H1 (cell line): ENCODE measurements around the gene FRMD3. TPM values are rescaled to one million over a fixed set of nuclear protein-coding genes. Genes with fewer than 3 reads are reported as not detected.

Experiments
- CTCF ChIA-PET: fragments of 300-600 bp; sonication (Branson Sonifier 250); formaldehyde crosslinking; loops from one replicate; lab custom pipeline; 2021; ENCODE audit not compliant: partially characterized antibody; lab: Charles Lee
- POLR2A ChIA-PET: fragments of 300-600 bp; sonication (Branson Sonifier 250); formaldehyde crosslinking; loops from one replicate; lab custom pipeline; 2021; ENCODE audit warnings: inconsistent platforms; ENCODE audit not compliant: partially characterized antibody; lab: Charles Lee
- DNase-seq, 2 experiments: peaks; one replicate each; pipeline versions ENCODE4 v3.0.0 to v3.0.0-alpha.2; 2010 to 2022; ENCODE audit warnings: low spot score in 2 of 2, low read depth in 1 of 2, mixed read lengths in 1 of 2
- FAIRE-seq: peaks from 2 replicates; lab custom pipeline; 2011; peaks lifted over from hg19 to GRCh38; lab: Jason Lieb, UNC
- H2AFZ ChIP-seq: 2 replicates; pipeline ENCODE4 v1.8.1; 2012; ENCODE audit warnings: low read length, inconsistent platforms
- H2AK5ac ChIP-seq: 2 replicates; pipeline ENCODE4 v1.6.1; 2013; ENCODE audit warnings: low read depth, low read length
- H2BK120ac ChIP-seq: replicated peaks from 2 replicates; pipeline ENCODE3; 2013; ENCODE audit warnings: low read depth, low read length, inconsistent platforms
- H2BK12ac ChIP-seq: 2 replicates; pipeline ENCODE4 v1.6.1; 2013; ENCODE audit warnings: low read depth, low read length
- H2BK15ac ChIP-seq: 2 replicates; pipeline ENCODE4 v1.6.1; 2013; ENCODE audit warnings: low read length
- H2BK20ac ChIP-seq: 2 replicates; pipeline ENCODE4 v1.6.1; 2013; ENCODE audit warnings: low read length
- H2BK5ac ChIP-seq: 2 replicates; pipeline ENCODE4 v1.6.1; 2013; ENCODE audit warnings: low read depth, low read length
- H3K14ac ChIP-seq: 2 replicates; pipeline ENCODE4 v1.6.1; 2013; ENCODE audit warnings: inconsistent platforms; ENCODE audit not compliant: insufficient read length
- H3K18ac ChIP-seq: 2 replicates; pipeline ENCODE4 v1.6.1; 2013; ENCODE audit warnings: low read length; ENCODE audit errors: extremely low read depth
- H3K23ac ChIP-seq: 2 replicates; pipeline ENCODE4 v1.6.1; 2013; ENCODE audit warnings: inconsistent platforms; ENCODE audit not compliant: insufficient read length
- H3K23me2 ChIP-seq: 2 replicates; pipeline ENCODE4 v1.6.1; 2013; ENCODE audit warnings: low read depth, low read length
- H3K27ac ChIP-seq: 2 replicates; pipeline ENCODE4 v1.6.1; 2011; ENCODE audit warnings: low read depth, low read length, inconsistent platforms
- H3K27me3 ChIP-seq, 4 experiments: replicated peaks in 1 of 4; 1 replicate in 1 of 4; 2 replicates in 3 of 4; pipeline versions ENCODE4 v1.6.1 to v1.8.1; 2011 to 2013; ENCODE audit warnings: low read length in 3 of 4, mild to moderate bottlenecking in 3 of 4, inconsistent platforms in 2 of 4, mixed read lengths in 2 of 4, moderate library complexity in 1 of 4; ENCODE audit not compliant: control insufficient read depth in 3 of 4, insufficient read depth in 3 of 4; ENCODE audit errors: extremely low read depth in 1 of 4
- H3K36me3 ChIP-seq, 4 experiments: 2 replicates each; pipeline versions ENCODE4 v1.6.1 to v1.8.1; 2011 to 2013; ENCODE audit warnings: mild to moderate bottlenecking in 4 of 4, low read length in 3 of 4, moderate library complexity in 2 of 4, control low read depth in 1 of 4, inconsistent platforms in 1 of 4; ENCODE audit not compliant: insufficient read depth in 4 of 4, control insufficient read depth in 2 of 4
- H3K4ac ChIP-seq: replicated peaks from 2 replicates; pipeline ENCODE3; 2013; ENCODE audit warnings: low read length, low read depth, mixed read lengths, inconsistent platforms; ENCODE audit not compliant: insufficient read length
- H3K4me1 ChIP-seq, 4 experiments: replicated peaks in 1 of 4; 1 replicate in 1 of 4; 2 replicates in 3 of 4; pipeline versions ENCODE4 v1.6.1 to v1.8.1; 2011 to 2013; ENCODE audit warnings: low read length in 3 of 4, inconsistent platforms in 2 of 4, mixed read lengths in 1 of 4; ENCODE audit not compliant: insufficient read depth in 4 of 4, control insufficient read depth in 3 of 4
- H3K4me2 ChIP-seq, 2 experiments: 2 replicates each; pipeline versions ENCODE4 v1.6.1 to v1.8.1; 2011 to 2013; ENCODE audit warnings: low read depth in 2 of 2, low read length in 2 of 2, control low read depth in 1 of 2, inconsistent platforms in 1 of 2, mild to moderate bottlenecking in 1 of 2; ENCODE audit not compliant: insufficient read depth in 1 of 2
- H3K4me3 ChIP-seq, 4 experiments: fragments of 200-600, 300-600 bp in 1 of 4; sonication (generic), shearing (Covaris generic), sonication (Bioruptor Twin) in 1 of 4; 2 replicates each; pipeline versions ENCODE4 v1.5.1 to v1.8.1; 2011 to 2016; ENCODE audit warnings: low read length in 4 of 4, low read depth in 3 of 4, control low read depth in 2 of 4, inconsistent platforms in 2 of 4, mild to moderate bottlenecking in 2 of 4, mixed read lengths in 1 of 4, moderate library complexity in 1 of 4; ENCODE audit not compliant: insufficient read depth in 2 of 4; ENCODE audit errors: extremely low read depth in 1 of 4
- H3K56ac ChIP-seq: replicated peaks from 2 replicates; pipeline ENCODE3; 2013; ENCODE audit warnings: low read depth, mild to moderate bottlenecking, mixed read lengths, low read length, inconsistent platforms; ENCODE audit not compliant: insufficient read length
- H3K79me1 ChIP-seq: 2 replicates; pipeline ENCODE4 v1.6.1; 2013; ENCODE audit warnings: low read depth, low read length, control low read depth
- H3K79me2 ChIP-seq, 2 experiments: 2 replicates each; pipeline versions ENCODE4 v1.6.1 to v1.8.1; 2012 to 2013; ENCODE audit warnings: low read length in 2 of 2, mild to moderate bottlenecking in 2 of 2, inconsistent platforms in 1 of 2; ENCODE audit not compliant: insufficient read depth in 2 of 2, control insufficient read depth in 1 of 2
- H3K9ac ChIP-seq, 4 experiments: replicated peaks in 1 of 4; 1 replicate in 1 of 4; 2 replicates in 3 of 4; pipeline versions ENCODE4 v1.6.1 to v1.8.1; 2011 to 2013; ENCODE audit warnings: low read depth in 3 of 4, low read length in 3 of 4, control low read depth in 2 of 4, mild to moderate bottlenecking in 2 of 4, moderate library complexity in 2 of 4, inconsistent platforms in 1 of 4; ENCODE audit errors: extremely low read depth in 1 of 4
- H3K9me3 ChIP-seq, 2 experiments: 2 replicates each; pipeline versions ENCODE4 v1.6.1 to v1.8.1; 2012 to 2013; ENCODE audit warnings: mild to moderate bottlenecking in 2 of 2, moderate library complexity in 2 of 2, control low read depth in 1 of 2, inconsistent platforms in 1 of 2, low read depth in 1 of 2, low read length in 1 of 2, mixed read lengths in 1 of 2; ENCODE audit not compliant: insufficient read depth in 2 of 2
- H4K20me1 ChIP-seq, 2 experiments: replicated peaks in 1 of 2; 2 replicates each; pipeline versions ENCODE3 to v1.8.1; 2011 to 2013; ENCODE audit warnings: inconsistent platforms in 2 of 2, low read length in 2 of 2, mild to moderate bottlenecking in 1 of 2; ENCODE audit not compliant: insufficient read depth in 2 of 2, control insufficient read depth in 1 of 2
- H4K5ac ChIP-seq: 2 replicates; pipeline ENCODE4 v1.6.1; 2013; ENCODE audit warnings: low read length, low read depth, mixed read lengths, inconsistent platforms; ENCODE audit not compliant: insufficient read length
- H4K8ac ChIP-seq: 2 replicates; pipeline ENCODE4 v1.8.0; 2013; ENCODE audit warnings: mild to moderate bottlenecking, moderate library complexity, low read length, inconsistent platforms; ENCODE audit not compliant: insufficient read depth; ENCODE audit errors: extremely low read depth
- H4K91ac ChIP-seq: replicated peaks from 2 replicates; pipeline ENCODE3; 2013; ENCODE audit warnings: low read length, mixed read lengths, inconsistent platforms; ENCODE audit not compliant: insufficient read length
- JUN ChIP-seq: IDR thresholded peaks from 2 replicates; pipeline ENCODE4 v1.6.1; 2011; ENCODE audit warnings: low read depth, mild to moderate bottlenecking, improper control_type of control experiment, low read length
- WGBS, 2 experiments: shearing (Covaris generic) in 1 of 2; methylation state at CpG; one replicate each; pipeline versions ENCODE4 v1.1.6 to v1.1.7; 2013 to 2015; ENCODE audit warnings: low lambda C conversion rate in 2 of 2, mixed read lengths in 2 of 2, inconsistent platforms in 1 of 2, low coverage in 1 of 2, missing lambda C conversion rate in 1 of 2; ENCODE audit not compliant: insufficient replicate concordance in 2 of 2, insufficient coverage in 1 of 2, insufficient read length in 1 of 2; ENCODE audit errors: extremely low coverage in 1 of 2, missing lambda C conversion rate in 1 of 2; 5-methylcytosine and 5-hydroxymethylcytosine counted together
- polyA plus RNA-seq, 7 experiments: library from polyadenylated mRNA; depleted of rRNA in 3 of 7; stranded (reverse) in 5 of 7; unstranded in 2 of 7; fragments of >200 nt in 5 of 7; fragments of 200-250 nt in 2 of 7; gene quantifications; 1 replicate in 5 of 7; 2 replicates in 1 of 7; 4 replicates in 1 of 7; pipeline versions ENCODE4 v1.2.1 to v1.2.3, GENCODE V29; 2011 to 2013; ENCODE audit warnings: missing spikeins in 2 of 7, mixed read lengths in 2 of 7
- total RNA-seq: library from RNA; stranded (reverse); fragmentation: NEBNext Ultra II Directional; extraction: Animal tissue kit (Norgen Biotek cat#: 25700); gene quantifications from 2 replicates; pipeline ENCODE4 v1.2.1, GENCODE V29; 2021

FRMD3 gene
- total and polyA plus RNA-seq, 2 of the 8 experiments (the other 6 are each of a cell fraction or from before 2014, with no cell fraction given), result 0.15 to 1.4 TPM

GRCh38 chr9:83355024-83355444 is 183.2 kb downstream of the FRMD3 start:
- Histone ChIP-seq H2BK120ac (no peak overlapping the region), H3K4me1 (no peaks in the 10 kb centered on the region), H3K14ac (no peak overlapping the region), H3K27ac (no peak overlapping the region), H4K8ac (no peak overlapping the region), H3K23me2 (no peaks in the 10 kb centered on the region), H3K4me3 (no peak overlapping the region), H2BK20ac (no peak overlapping the region), H3K36me3 (no peaks in the 10 kb centered on the region), H3K4ac (no peak overlapping the region), H2BK5ac (no peak overlapping the region), H3K27me3 (no peaks in the 10 kb centered on the region), H2BK12ac (no peak overlapping the region), H3K9me3 (no peaks in the 10 kb centered on the region), H4K20me1 (no peaks in the 10 kb centered on the region), H2AK5ac (no peak overlapping the region), H2AFZ (no peak overlapping the region), H3K4me2 (no peak overlapping the region), H3K18ac (no peak overlapping the region), H3K23ac (no peak overlapping the region), H3K79me2 (no peaks in the 10 kb centered on the region), H3K56ac (no peak overlapping the region), H4K5ac (no peak overlapping the region), H2BK15ac (no peak overlapping the region), H4K91ac (no peak overlapping the region), H3K79me1 (no peaks in the 10 kb centered on the region), H3K9ac (no peak overlapping the region)
- DNase-seq, result no peak
- 98% methylated on average over 4 of the region's 4 CpGs; no CpG with 5 or more reads in 1 of the 2 experiments for WGBS, 2 experiments
- ChIA-PET CTCF (interaction anchor here (1.0 to 2.4 kb wide), 3 partner anchors 13 to 189 kb away, joined by 3 to 8 read pairs (median 3); no protein-coding TSS in a partner anchor), POLR2A (no interaction called here)
- no peak for FAIRE-seq
- no peak for TF ChIP-seq JUN
